NT2/D1 (cell line): ENCODE measurements around the gene OR6C65.
"Not testable (repeated sequence)": the region's sequence is repeated elsewhere in the genome, so short reads cannot be mapped to it uniquely, and the experiment has no call there.

ENCODE experiments used
- SUZ12 ChIP-seq: IDR thresholded peaks from 2 replicates; pipeline ENCODE4 v1.6.1; 2011; ENCODE audit not compliant: insufficient read length, insufficient read depth; ENCODE audit errors: extremely low read depth
- YY1 ChIP-seq: IDR thresholded peaks from 2 replicates; pipeline ENCODE4 v1.6.1; 2011; ENCODE audit not compliant: insufficient read length, insufficient read depth
- ZNF274 ChIP-seq: IDR thresholded peaks from 2 replicates; pipeline ENCODE4 v1.6.1; 2011; ENCODE audit warnings: mild to moderate bottlenecking, low read depth, low read length

DNA sequence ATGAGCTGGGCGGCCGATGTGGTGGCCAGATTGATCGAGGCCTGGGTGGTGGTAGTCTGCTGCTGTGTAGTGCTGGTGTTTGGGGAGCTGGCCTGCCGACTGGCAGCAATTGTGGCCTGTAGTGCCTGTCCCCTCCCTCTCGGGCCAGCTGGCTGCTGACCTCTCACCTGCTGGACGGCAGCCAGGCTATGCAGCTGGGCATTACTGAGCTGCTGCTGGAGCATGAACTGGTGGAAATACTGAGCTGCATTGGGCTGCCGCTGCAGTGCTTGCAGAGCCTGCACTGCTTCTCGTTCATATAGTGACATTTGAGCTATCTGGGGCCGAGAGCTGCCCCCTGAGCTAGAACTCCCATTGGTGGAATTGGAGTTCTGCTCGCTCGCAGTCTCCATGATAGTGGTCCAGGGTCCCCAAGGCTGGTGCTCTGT is 14.1 kb downstream of the OR6C65 start:
- TF ChIP-seq YY1, ZNF274, SUZ12: not testable (repeated sequence)
